GM19023 (cell line): ENCODE measurements around the gene TCF12.
"Not testable (repeated sequence)": the region's sequence is repeated elsewhere in the genome, so short reads cannot be mapped to it uniquely, and the experiment has no call there.

ENCODE experiments used
- ATAC-seq: cut with Tn5 transposase; IDR thresholded peaks from one replicate; pipeline ENCODE4 v1.9.1; 2021; ENCODE audit warnings: mild to moderate bottlenecking, moderate library complexity; ENCODE audit not compliant: unreplicated experiment

Gene TCF12

DNA sequence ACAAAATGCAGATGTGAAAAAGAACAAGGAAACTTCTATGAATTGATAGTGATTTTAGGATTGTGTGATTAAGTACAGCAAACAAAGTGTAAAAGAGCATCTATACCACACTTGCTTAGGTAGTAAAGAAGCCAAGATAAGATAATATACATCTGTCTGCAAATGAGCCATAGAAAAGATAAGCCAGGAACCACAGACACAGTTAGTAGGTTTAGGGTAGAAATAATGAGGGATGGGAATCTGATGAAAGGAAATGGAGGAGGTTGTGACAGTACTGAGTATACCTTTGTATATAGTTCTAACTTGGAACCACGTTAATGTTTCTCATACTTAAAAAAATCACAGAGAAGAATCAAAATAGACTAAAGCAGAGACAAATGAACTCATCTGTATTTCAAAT, 54.0 kb downstream of the TCF12 start:
- no peak for ATAC-seq

DNA sequence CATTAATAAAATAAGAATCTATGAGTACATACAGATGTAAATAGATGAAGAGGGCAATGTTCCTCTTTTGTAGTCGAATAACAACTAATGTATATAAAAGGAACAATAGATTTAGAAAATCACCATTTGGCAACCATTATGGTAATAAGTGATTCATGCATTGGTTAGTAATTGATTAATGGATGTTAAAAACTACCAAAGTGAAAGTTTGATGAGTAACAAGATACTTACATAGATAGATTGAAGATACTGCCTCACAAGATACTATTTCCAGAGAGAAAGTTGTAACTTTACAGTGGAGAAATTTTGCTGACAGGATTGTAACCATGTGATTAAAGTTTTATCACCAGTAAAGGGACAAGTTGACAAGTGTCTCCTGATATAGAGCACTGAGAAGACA, 55.0 kb downstream of the TCF12 start:
- no peak for ATAC-seq

DNA sequence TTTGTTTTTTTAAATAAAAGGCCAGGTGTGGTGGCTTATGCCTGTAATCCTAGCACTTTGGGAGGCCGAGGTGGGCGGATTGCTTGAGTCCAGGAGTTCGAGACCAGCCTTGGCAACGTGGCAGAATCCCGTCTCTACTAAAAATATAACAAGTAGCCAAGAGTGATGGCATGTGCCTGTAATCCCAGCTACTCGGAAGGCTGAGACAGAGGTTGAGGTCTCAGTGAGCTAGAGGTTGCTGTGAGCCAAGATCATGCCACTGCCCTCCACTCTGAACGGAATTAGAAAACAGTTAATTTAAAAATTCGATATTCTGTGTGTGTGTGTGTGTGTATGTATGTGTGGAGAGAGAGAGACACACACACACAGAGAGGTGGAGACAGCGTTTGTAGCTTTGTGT, 58.8 kb downstream of the TCF12 start:
- no peak for ATAC-seq

DNA sequence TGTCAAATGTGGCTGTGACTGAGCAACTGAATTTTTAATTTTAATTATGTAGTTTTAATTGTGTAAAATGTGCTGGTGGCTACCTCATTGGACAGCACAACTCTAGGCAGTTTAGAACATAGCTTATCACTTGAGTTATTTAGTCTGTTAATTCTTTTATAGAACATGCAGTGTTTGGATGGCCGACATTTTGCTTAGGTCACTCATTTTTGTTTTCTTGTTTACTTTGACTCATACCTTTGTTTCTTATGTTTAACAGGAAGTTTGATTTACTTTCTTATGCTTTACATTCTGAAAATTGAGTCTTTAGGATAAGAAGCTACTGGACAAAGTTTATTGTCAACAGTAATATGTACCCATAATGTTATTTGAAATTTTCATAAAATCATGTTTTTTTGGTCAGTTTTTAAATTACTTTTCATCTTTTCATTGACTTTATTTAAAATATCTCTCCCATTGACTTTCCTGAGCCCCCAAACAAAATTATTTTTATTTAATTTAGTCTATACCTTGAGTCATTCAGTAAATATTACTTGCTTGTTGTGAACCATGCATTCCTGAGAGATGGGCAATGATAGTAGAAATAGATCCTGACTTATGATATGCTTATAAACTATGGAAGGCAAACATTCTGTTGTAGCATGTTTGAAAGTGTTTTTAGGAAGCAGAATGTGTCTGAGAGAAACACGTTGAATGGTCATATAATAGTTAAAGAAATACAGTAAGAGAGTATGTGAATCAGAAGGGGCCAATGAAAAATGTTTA, 60.6 kb downstream of the TCF12 start:
- no peak for ATAC-seq

DNA sequence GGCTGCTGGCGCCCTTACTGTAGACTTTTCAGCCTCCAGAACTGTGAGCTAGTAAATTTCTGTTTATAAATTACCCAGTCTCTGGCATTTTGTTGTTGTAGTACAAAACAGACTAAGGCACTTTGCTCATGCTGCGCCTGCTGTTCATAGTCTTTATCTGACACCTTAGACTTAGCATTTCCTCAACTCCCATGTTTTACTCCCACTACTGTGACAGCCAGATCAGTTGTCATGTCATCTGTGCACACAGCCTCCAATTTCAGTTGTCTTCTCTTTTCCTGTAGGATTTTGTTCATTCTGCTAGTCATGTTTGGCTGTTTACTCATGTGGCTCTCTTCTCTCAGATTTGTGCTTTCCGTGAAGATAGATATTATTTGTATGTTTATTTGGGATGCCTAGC, 62.0 kb downstream of the TCF12 start:
- ATAC-seq, result no peak

DNA sequence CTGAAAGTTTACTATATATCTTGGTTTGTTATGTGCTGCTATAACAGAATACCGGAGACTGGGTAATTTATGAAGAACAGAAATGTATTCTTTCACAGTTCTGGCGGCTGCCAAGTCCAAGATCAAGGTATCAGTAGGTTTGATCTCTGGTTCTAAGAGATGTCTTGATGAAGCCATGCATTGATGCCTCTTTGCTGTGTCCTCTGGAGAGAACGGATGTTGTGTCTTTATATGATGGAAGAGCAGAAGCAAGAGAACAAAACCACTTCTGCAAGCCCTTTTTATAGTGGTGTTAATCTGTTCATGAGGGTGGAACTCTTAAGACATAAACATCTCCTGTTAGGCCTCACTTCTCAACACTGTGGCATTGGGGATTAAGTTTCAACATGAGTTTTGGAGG, 62.7 kb downstream of the TCF12 start:
- no peak for ATAC-seq

DNA sequence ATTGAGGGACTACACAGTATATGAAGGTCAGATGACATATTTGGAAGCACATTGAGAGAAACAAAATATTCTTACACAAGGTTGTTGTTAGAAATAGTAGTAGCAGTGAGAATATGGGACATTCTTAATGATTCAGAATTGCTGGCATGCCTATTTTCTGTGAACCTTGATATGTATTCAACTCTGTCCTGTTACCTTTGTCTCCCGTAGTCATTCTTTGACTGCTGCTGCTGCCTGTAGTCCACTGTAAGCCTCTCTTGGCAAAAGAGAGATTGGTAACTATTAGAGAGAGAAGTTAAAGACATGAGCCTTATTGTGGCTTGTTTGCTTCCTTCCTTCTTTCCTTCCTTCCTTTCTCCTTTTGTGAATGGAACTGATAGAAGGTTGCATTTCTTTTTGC, 64.5 kb downstream of the TCF12 start:
- no peak for ATAC-seq

DNA sequence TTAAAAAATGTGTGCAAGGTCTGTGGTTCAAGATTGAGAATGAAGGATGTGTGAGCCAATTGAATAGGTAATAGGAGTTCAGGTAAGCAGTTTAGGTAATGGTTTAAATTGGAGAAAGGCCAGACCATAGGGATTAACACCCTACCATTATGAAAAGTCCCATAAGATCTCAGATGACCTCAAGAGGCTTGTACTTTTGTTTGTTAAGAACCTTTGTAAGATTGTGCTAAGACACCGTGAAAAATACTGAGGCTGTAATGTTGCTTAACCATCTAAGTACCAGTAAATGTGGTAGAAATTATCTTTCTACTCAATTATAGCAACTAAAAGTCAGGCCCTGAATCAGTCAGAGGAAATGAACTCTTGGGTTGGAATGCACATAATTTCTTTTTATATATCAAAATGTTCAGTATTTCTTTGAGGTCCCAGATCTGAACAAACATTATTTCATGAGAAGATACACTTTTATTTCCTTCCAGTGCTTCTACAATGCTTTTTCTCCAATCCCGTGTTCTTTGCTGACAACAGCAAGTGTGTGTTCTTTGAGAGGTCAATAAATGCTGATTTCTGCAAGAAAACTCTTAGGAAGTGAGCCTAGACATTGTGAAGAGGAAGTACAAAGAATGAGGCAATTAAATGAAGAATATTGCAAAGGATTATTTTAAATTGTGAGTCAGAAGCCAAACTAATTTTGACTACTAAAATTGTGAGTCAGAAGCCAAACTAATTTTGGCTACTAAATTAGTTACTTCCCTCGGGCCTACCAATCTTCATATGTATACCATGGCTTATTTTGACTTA, 66.4 kb downstream of the TCF12 start:
- ATAC-seq, result no peak

DNA sequence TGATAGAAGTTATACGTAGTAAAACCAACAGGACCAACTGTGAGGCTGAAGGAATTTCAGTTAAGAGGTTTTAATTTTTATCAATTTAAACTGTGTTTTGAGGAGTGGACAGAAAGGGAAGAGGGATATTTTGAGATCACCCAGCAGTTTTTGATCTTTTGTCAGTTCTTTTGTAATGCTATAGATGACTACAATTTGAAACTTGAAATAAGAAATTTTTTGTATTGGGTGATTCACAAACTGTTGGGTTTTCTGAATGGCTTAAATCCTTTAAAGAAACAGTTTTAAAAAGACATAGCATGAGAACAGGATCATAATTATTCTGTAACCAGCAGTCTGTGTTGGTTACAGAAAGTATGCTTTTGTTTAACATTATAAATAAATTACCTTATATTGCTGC, 67.4 kb downstream of the TCF12 start:
- no peak for ATAC-seq

DNA sequence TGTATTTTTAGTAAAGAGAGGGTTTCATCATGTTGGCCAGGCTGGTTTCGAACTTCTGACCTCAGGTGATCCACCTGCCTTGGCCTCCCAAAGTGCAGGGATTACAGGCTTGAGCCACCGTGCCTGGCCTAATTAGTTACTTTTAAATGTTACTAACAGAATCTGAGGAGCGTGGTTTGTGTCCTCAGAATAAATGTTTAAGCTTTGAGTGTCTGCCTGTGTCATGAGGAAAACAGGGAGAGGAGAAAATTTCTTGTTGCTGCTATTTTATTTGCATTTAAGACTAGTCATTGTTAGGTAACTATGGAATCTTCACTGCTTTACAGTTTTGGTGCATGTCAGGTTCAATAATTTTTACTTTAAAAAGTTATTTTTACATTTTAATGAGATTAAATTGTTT, 68.8 kb downstream of the TCF12 start:
- ATAC-seq, result no peak

DNA sequence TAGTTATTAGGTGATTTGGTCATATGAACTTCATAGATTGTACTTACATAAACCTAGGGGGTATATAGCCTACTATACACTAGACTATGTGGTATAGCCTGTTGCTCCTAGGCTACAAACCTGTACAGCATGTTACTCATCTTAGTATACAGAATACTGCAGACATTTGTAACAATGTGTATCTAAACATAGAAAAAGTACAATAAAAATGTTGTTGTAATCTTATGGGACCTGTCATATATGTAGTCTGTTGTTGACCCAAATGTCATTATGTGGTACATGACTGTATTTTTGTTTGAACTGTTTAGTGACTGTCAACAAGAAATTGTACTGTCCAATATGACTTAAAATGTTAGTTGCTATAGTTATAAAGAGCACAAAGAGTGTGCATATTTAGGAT, 69.8 kb downstream of the TCF12 start:
- no peak for ATAC-seq

DNA sequence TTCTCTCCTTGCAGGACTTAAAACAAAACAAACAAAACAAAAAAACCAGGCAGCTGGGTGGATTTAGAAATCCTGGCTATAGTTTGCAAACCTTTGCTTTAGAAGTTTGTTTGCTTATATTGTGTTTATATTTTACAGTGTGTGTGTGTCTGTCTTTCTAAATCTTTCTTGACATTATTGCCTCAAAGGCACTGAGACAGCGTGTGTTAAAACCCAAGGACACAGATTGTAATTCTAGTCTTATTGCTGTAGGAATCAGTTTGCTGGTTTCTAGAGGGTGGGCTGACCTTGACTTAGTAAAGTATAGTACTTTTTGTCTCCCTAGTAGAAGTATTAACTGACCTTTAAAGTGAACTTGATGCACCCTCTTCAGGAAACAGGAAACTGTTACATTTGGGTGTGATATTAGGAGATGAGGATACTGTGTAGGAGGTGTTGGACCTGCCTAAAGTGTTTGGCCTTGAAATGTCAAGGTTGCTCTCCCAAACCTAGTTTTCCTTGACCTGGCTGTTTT, 71.0 kb downstream of the TCF12 start:
- ATAC-seq, result no peak

DNA sequence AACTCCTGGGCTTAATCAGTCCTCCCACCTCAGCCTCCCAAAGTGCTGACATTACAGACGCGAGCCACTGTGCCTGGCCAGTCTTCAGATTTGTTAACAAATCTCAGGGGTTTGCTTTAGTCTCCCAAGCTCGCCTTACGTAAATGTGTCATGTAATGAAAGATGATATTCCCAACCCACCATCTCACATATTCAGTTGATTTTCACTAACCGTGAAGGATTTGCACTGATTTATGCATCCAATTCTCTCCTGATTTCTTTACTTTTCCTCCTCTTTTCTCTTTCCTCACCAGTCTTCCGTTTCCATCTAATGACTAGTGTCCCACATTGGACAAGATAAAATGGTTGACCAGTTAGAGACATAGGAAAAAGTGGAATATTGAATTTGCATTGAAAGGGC, 72.6 kb downstream of the TCF12 start:
- ATAC-seq, result no peak

DNA sequence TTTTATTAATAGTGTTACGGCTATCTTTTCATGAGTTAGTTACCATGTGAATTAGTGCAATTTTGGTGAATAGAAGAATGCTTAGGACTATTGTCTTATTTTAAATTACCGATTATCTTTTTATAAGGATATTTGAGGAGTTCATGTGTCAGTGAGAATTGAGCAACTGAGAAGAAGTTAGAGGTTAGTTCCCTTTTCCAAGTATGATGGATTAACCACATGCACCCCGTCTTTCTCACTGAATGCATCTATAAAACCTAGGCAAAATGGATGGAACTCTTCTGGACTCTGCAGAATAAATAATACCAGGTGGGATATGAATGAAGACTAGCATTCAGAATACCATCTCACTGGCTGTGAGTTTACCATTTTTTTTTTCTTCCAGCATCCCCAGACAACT, 74.3 kb downstream of the TCF12 start:
- no peak for ATAC-seq

DNA sequence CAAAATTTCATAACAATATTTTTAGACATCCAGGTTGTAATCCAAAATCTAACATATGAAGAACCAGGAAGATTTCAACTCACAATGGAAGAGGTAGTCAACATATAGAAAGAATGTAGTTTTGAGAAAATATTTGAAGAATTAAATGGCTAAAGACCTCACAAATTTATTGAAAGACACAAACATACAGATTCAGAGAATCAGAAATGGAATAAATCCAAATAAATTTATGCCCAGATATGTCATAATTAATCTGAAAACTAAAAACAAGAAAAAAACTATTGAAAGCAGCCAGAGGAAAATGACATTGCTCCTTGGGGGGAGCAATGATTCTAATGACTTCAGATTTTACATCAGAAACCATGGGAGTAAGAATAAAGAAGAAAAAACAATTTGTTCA, 75.8 kb downstream of the TCF12 start:
- ATAC-seq, result no peak

DNA sequence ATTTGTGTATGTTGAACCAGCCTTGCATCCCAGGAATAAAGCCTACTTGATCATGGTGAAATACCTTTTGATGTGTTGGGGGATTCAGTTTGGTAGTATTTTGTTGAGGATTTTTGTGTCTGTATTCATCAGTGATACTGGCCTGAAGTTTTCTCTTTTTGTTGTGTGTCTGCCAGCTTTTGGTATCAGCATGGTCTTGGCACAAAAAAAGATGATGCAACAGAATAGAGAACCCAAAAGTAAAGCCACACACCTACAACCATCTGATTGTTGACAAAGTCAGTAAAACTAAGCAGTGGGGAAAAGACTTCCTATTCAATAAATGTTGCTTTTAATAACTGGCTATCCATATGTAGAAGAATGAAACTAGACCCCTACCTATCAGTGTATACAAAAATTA, 77.6 kb downstream of the TCF12 start:
- ATAC-seq, result no peak

DNA sequence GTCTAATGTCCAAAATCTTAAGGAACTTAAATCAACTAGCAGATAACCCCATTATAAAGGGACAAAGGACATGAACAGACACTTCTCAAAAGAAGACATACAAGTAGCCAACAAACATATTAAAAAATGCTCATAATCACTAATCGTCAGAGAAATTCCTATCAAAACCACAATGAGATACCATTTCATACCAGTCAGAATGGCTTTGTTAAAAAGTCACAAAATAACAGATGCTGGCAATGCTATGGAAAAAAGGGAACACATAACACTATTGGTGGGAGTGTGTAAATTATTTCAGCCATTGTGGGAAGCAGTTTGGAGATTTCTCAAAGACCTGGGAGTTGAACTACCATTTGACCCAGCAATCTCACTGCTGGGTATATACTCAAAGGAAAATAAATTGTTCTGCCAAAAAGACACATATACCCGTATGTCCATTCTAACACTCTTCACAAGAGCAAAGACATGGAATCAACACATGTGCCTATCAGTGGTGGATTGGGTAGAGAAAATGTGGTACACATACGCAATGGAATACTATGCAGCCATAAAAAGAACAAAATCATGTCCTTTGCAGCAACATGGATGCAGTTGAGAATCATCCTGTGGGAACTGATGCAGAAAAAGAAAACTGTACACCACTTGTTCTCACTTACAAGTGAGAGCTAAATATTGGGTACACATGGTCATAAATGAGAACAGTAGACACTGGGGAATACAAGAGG, 78.5 kb downstream of the TCF12 start:
- no peak for ATAC-seq

DNA sequence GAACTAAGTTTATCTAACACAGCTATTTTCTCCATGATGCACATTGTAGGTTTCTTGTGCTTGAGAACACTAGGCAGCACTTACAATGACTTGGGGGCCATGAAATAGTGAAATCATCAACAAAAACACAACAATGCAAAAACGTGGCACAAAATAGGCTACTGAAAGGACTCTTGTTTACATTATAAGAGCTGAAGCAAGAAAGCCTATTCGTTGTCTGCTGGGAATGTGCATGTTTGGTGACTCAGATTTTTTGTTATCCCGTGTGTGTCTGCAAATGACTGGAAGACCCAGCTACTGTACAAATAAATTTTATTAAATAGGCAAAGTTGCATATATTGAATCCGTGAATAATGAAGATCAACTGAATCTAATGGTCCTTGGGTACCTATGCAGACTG, 85.0 kb downstream of the TCF12 start:
- ATAC-seq, result no peak

DNA sequence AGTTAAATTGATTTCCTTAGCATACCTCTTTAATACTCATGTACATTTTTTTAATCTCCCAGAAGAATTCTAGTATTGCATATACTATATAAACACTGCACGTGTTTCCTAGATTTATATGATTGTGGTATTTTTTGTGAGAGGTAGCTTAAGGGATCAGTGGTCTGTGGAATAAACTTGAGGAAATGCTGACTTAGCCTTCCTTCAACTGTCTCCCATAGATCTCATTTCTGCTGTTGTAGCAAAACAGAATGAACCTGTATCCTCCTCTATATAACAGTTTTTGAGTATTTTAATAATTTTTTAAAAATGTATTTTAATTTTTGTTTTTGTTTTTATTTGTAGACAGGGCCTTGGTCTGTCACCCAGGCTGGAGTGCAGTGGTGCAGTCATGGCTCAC, 86.8 kb downstream of the TCF12 start:
- no peak for ATAC-seq

DNA sequence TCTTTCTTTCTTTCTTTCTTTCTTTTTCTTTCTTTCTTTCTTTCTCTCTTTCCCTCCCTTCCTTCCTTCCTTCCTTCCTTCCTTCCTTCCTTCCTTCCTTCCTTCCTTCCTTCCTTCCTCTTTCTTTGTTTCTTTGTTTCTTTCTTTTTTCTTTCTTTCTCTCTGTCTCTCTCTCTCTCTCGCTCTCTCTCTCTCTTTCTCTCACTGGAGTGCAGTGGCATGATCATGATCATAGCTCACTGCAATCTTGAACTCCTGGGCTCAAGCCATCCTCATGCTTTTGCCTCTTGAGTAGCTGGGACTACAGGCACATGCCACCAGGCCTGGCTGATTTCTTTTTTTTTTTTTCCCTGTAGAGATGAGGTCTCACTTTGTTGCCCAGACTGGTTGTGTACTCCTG, 89.4 kb downstream of the TCF12 start:
- ATAC-seq, result not testable (repeated sequence)

DNA sequence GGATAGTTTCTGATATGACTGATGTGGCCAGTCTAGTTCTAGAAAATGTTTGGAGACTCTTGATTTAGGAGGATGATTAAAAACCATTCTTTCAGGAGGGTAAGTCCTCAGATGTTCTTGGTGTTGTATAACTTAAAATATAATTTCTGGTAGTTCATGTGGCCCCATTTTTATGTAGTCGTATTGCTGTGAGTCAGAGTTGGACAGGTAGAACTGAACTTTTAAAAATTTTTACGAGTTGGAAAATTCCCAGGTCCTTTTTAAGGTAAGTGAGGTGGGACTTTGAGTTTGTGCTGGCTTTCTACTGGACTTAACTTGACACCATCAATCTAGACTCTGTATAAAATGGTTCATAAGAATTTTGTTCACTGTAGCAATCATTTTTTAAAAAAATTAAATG, 92.3 kb downstream of the TCF12 start:
- ATAC-seq, result no peak

DNA sequence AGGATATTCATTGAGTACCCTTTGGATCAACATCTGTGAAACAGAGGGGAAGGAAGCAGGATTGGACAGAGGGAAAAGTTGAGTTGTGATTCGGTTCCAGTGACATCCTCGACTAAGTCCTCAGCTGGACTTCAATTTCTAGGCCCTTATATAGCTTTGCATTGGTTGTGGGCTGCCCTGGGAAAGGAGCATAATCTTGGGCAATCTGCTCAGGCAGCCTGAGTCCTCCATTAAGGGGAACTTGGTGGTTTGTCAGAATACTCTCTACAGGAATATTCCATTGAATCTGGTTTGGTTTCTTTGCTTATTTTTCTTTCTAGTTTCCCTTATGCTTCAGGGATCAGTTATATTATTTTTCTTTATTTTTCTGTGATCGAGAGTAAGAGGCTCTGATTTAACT, 94.1 kb downstream of the TCF12 start:
- ATAC-seq, result no peak
